WTC11 (cell line): ENCODE data around the gene TEKT3. TPM values are rescaled to one million over a fixed set of nuclear protein-coding genes. Genes with fewer than 3 reads are reported as not detected.

Experiments
- ATAC-seq: fragments of 200-7000 bp; cut with Tn5 transposase; 2 replicates; pipeline ENCODE4 v1.10.0; 2021; ENCODE audit warnings: mild to moderate bottlenecking, moderate library complexity
- CTCF ChIA-PET: fragments of 300-600 bp; sonication (Branson Sonifier 250); formaldehyde crosslinking; loops from one replicate; lab custom pipeline; 2021; ENCODE audit warnings: antibody characterized with exemption; lab: Charles Lee
- POLR2A ChIA-PET: fragments of 350-600 bp; sonication (Branson Sonifier 250); formaldehyde crosslinking; loops from one replicate; lab custom pipeline; 2021; ENCODE audit warnings: antibody characterized with exemption; lab: Charles Lee
- DNase-seq: peaks from one replicate; pipeline ENCODE4 v3.0.0; 2021; ENCODE audit warnings: low spot score
- H3K27ac Mint-ChIP-seq: 2 replicates; pipeline ENCODE4 v1.8.0; 2021; ENCODE audit warnings: mixed read lengths
- H3K27me3 Mint-ChIP-seq: 2 replicates; pipeline ENCODE4 v1.8.0; 2021; ENCODE audit warnings: low read depth, mild to moderate bottlenecking, moderate library complexity, mixed read lengths
- H3K36me3 Mint-ChIP-seq: 2 replicates; pipeline ENCODE4 v1.8.0; 2021; ENCODE audit warnings: mixed read lengths
- H3K4me1 Mint-ChIP-seq: 2 replicates; pipeline ENCODE4 v1.8.0; 2022; ENCODE audit warnings: mixed read lengths
- H3K4me3 Mint-ChIP-seq: 2 replicates; pipeline ENCODE4 v1.8.0; 2021; ENCODE audit warnings: mild to moderate bottlenecking, moderate library complexity, mixed read lengths
- H3K9me3 Mint-ChIP-seq: 2 replicates; pipeline ENCODE4 v1.8.0; 2021; ENCODE audit warnings: mixed read lengths
- CREB1 ChIP-seq: sonication (generic); formaldehyde crosslinking; IDR thresholded peaks from 2 replicates; pipeline ENCODE4 v1.8.0; 2023; ENCODE audit warnings: mild to moderate bottlenecking, missing genetic modification reagents
- E2F4 ChIP-seq: sonication (generic); formaldehyde crosslinking; IDR thresholded peaks from 2 replicates; pipeline ENCODE4 v1.8.1; 2022; ENCODE audit warnings: low read depth, mild to moderate bottlenecking, moderate library complexity, missing genetic modification reagents, borderline replicate concordance
- ELF4 ChIP-seq: sonication (generic); formaldehyde crosslinking; IDR thresholded peaks from 2 replicates; pipeline ENCODE4 v1.8.1; 2022; ENCODE audit warnings: low read depth, mild to moderate bottlenecking, moderate library complexity, missing genetic modification reagents
- ESRRA ChIP-seq: sonication (generic); formaldehyde crosslinking; IDR thresholded peaks from 2 replicates; pipeline ENCODE4 v1.8.1; 2022; ENCODE audit warnings: mild to moderate bottlenecking, missing genetic modification reagents, borderline replicate concordance
- FOXP1 ChIP-seq: sonication (generic); formaldehyde crosslinking; IDR thresholded peaks from 2 replicates; pipeline ENCODE4 v1.8.0; 2022; ENCODE audit warnings: missing genetic modification reagents, mild to moderate bottlenecking, moderate library complexity, borderline replicate concordance
- HMGA2 ChIP-seq: fragments of 250-450 bp; sonication (Bioruptor Pico); IDR thresholded peaks from 2 replicates; pipeline ENCODE4 v1.4.0; 2021; ENCODE audit warnings: mild to moderate bottlenecking, moderate library complexity
- HMGXB4 ChIP-seq: sonication (generic); formaldehyde crosslinking; IDR thresholded peaks from 2 replicates; pipeline ENCODE4 v1.8.1; 2023; ENCODE audit warnings: mild to moderate bottlenecking, moderate library complexity, missing genetic modification reagents
- JUN ChIP-seq: sonication (generic); formaldehyde crosslinking; IDR thresholded peaks from 2 replicates; pipeline ENCODE4 v1.8.0; 2023; ENCODE audit warnings: mild to moderate bottlenecking, missing genetic modification reagents
- MYBL2 ChIP-seq: sonication (generic); formaldehyde crosslinking; IDR thresholded peaks from 2 replicates; pipeline ENCODE4 v1.8.1; 2023; ENCODE audit warnings: mild to moderate bottlenecking, moderate library complexity, missing genetic modification reagents
- NFE2L1 ChIP-seq: sonication (generic); formaldehyde crosslinking; IDR thresholded peaks from 2 replicates; pipeline ENCODE4 v1.8.1; 2023; ENCODE audit warnings: missing genetic modification reagents
- SMAD3 ChIP-seq: sonication (generic); formaldehyde crosslinking; IDR thresholded peaks from 2 replicates; pipeline ENCODE4 v1.8.0; 2022; ENCODE audit warnings: missing genetic modification reagents, mild to moderate bottlenecking, borderline replicate concordance
- SOX15 ChIP-seq: fragments of 250-450 bp; sonication (Bioruptor Pico); IDR thresholded peaks from 2 replicates; pipeline ENCODE4 v1.9.0; 2021; ENCODE audit warnings: mild to moderate bottlenecking
- SP1 ChIP-seq: sonication (generic); formaldehyde crosslinking; conservative IDR thresholded peaks from 2 replicates; pipeline ENCODE4 v1.8.1; 2022; ENCODE audit warnings: missing genetic modification reagents
- STAT6 ChIP-seq: sonication (generic); formaldehyde crosslinking; conservative IDR thresholded peaks from 2 replicates; pipeline ENCODE4 v1.8.1; 2023; ENCODE audit warnings: mild to moderate bottlenecking, low read depth, missing genetic modification reagents, moderate library complexity
- TEAD1 ChIP-seq: sonication (generic); formaldehyde crosslinking; IDR thresholded peaks from 2 replicates; pipeline ENCODE4 v1.8.0; 2022; ENCODE audit warnings: mild to moderate bottlenecking, missing genetic modification reagents
- USF1 ChIP-seq: sonication (generic); formaldehyde crosslinking; IDR thresholded peaks from 2 replicates; pipeline ENCODE4 v1.8.0; 2022; ENCODE audit warnings: mild to moderate bottlenecking, missing genetic modification reagents
- ZBTB21 ChIP-seq: sonication (generic); formaldehyde crosslinking; IDR thresholded peaks from 2 replicates; pipeline ENCODE4 v1.8.1; 2023; ENCODE audit warnings: mild to moderate bottlenecking, missing genetic modification reagents, borderline replicate concordance
- ZNF138 ChIP-seq: sonication (generic); formaldehyde crosslinking; conservative IDR thresholded peaks from 2 replicates; pipeline ENCODE4 v1.8.1; 2022; ENCODE audit warnings: mild to moderate bottlenecking, moderate library complexity, missing genetic modification reagents
- ZNF219 ChIP-seq: sonication (generic); formaldehyde crosslinking; IDR thresholded peaks from 2 replicates; pipeline ENCODE4 v1.8.0; 2023; ENCODE audit warnings: missing genetic modification reagents, mild to moderate bottlenecking, borderline replicate concordance
- ZNF232 ChIP-seq: sonication (generic); formaldehyde crosslinking; IDR thresholded peaks from 2 replicates; pipeline ENCODE4 v1.8.0; 2022; ENCODE audit warnings: mild to moderate bottlenecking, missing genetic modification reagents
- ZNF281 ChIP-seq: sonication (generic); formaldehyde crosslinking; IDR thresholded peaks from 2 replicates; pipeline ENCODE4 v1.8.0; 2023; ENCODE audit warnings: mild to moderate bottlenecking, missing genetic modification reagents
- ZNF396 ChIP-seq: fragments of 250-450 bp; sonication (Bioruptor Pico); IDR thresholded peaks from 2 replicates; pipeline ENCODE4 v1.8.0; 2021; ENCODE audit warnings: mild to moderate bottlenecking, moderate library complexity, borderline replicate concordance
- ZNF423 ChIP-seq: fragments of 250-450 bp; sonication (Bioruptor Pico); IDR thresholded peaks from 2 replicates; pipeline ENCODE4 v2.1.2; 2022; ENCODE audit warnings: mild to moderate bottlenecking, moderate library complexity
- ZNF671 ChIP-seq: fragments of 250-450 bp; sonication (Bioruptor Pico); IDR thresholded peaks from 2 replicates; pipeline ENCODE4 v1.8.0; 2021; ENCODE audit warnings: mild to moderate bottlenecking
- total RNA-seq: library from RNA; stranded (reverse); gene quantifications from 3 replicates; pipeline ENCODE4 v1.2.3, GENCODE V29; 2021

TEKT3 gene
- total RNA-seq, 1 experiment from 2014 or later: 3.1 TPM

- H3K36me3 Mint-ChIP-seq: no peaks in the 10 kb centered on the region
- H3K9me3 Mint-ChIP-seq: no peaks in the 10 kb centered on the region
- CTCF ChIA-PET: interaction anchor here (0.9 to 2.7 kb wide), 3 partner anchors 17 to 238 kb away, joined by 3 to 14 read pairs (median 3); no protein-coding TSS in a partner anchor
- TF ChIP-seq HMGXB4 (CRISPR knock-in tag) (no peak), FOXP1 (CRISPR knock-in tag) (no peak), ZBTB21 (no peak), ZNF671 (no peak), ZNF281 (CRISPR knock-in tag) (no peak), ESRRA (no peak), STAT6 (CRISPR knock-in tag) (no peak)
- POLR2A ChIA-PET: no interaction called here
- ATAC-seq (no peak), DNase-seq (no peak)
- peaks cover 18% of the 10 kb centered on the region for H3K4me1 Mint-ChIP-seq
- peaks cover 69% of the 10 kb centered on the region for H3K27me3 Mint-ChIP-seq
- H3K27ac Mint-ChIP-seq: no peak within 1 kb of the TSS
- H3K4me3 Mint-ChIP-seq: no peak within 1 kb of the TSS
These were observed 76.3 kb downstream of the TEKT3 start, which contains the start of gene PMP22 for GRCh38 chr17:15265131-15265530. PMP22 (minus strand) TSS chr17:15265326; CDS start chr17:15260727, 4,599 bp downstream.

- POLR2A ChIA-PET: no interaction called here
- Mint-ChIP-seq H3K9me3 (no peaks in the 10 kb centered on the region), H3K4me3 (no peak overlapping the region), H3K27me3 (peaks cover 75% of the 10 kb centered on the region)
- no peak for ATAC-seq
- CTCF ChIA-PET: interaction anchor here (0.9 to 2.7 kb wide), 3 partner anchors 172 to 451 kb away, joined by 3 to 14 read pairs (median 4); no protein-coding TSS in a partner anchor
- TF ChIP-seq TEAD1 (no peak), CREB1 (CRISPR knock-in tag) (no peak), USF1 (CRISPR knock-in tag) (no peak), SMAD3 (CRISPR knock-in tag) (no peak), E2F4 (no peak), NFE2L1 (no peak), JUN (CRISPR knock-in tag) (no peak), HMGA2 (CRISPR knock-in tag) (no peak), MYBL2 (no peak), ZNF219 (no peak), HMGXB4 (CRISPR knock-in tag) (no peak), ZNF232 (no peak), SP1 (CRISPR knock-in tag) (no peak), ZNF423 (no peak), SOX15 (CRISPR knock-in tag) (no peak), ZNF138 (CRISPR knock-in tag) (no peak), ELF4 (CRISPR knock-in tag) (no peak), ZNF396 (CRISPR knock-in tag) (no peak)
- TF ChIP-seq, all 79 proteins: peak for 0
- Mint-ChIP-seq H3K4me1 (peaks cover 20% of the 10 kb centered on the region), H3K36me3 (no peaks in the 10 kb centered on the region), H3K27ac (no peak overlapping the region)
- no peak for DNase-seq
These were observed 76.9 kb downstream of the TEKT3 start for GRCh38 chr17:15264542-15264941.
